HG02973 (cell line): Measurements from ENCODE around the gene PHF11.

Experiments used
- ATAC-seq: cut with Tn5 transposase; IDR thresholded peaks from one replicate; pipeline ENCODE4 v1.9.1; 2021; ENCODE audit warnings: moderate library complexity; ENCODE audit not compliant: unreplicated experiment

PHF11 gene

DNA sequence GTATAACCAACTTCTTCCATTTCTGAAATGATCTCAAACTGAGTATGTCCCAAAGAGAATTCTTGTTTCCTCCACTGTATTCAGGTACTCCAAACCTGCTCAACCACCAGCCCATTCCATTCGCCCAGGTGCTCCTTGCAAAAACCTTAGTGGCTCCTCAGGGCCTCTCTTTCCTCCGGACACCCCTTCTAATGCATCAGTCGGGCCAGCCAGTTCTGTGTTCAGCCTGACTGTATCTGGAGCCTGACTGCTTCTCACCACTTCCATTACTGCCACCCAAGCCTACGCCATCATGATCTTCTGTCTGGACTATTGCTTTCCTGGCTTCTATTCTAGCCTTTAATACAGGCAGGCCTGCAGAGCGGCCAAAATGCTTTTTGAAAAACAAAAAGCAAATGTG, 1.5 kb downstream of the PHF11 start:
- ATAC-seq, result no peak

DNA sequence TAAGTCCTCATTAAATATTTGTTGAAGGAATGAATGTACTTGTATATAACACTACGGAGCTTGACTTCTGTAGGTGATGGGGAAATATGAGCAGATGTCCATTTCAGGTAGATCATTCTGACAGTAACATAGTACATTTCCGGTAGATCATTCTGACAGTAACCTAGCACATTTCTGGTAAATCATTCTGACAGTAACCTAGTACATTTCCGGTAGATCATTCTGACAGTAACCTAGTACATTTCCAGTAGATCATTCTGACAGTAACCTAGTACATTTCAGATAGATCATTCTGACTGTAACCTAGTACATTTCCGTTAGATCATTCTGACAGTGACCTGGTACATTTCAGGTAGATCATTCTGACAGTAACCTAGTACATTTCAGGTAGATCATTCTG, 2.5 kb downstream of the PHF11 start:
- ATAC-seq, result no peak

DNA sequence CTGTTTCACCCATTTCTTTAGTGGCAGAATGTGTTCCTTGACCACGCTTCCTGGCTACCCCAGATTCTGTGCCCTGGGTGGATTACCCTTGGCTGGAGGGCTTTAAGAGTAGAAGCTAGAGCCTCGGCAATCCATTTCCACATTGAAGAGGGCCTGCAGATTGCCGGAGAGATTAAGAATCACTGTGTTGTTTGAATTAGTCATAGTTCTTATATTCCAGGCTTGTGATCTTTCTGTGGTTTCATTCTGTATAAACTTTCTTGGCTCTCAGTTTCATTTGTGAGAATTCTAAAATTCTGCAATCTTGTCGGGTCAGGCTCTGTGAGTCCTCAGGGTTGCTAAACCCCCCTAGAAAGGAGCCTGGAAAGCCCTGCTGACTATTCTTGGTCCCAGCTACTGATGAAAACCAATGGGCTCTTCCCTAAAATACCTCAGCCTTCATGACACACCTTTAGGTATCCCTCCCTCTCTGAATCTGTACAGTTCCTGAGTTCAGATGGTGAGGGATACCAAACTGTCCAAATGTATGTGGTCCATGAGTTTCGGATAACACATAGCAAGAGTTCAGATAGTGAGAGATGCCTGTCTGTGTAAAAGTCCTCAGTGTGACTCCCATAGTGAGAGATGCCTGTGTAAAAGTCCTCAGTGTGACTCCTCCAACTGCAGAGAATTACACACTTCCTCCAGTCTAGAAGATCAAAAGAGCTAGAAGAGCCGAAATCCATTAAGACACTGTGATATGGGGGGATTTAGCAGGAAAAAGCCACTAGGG, 4.3 kb downstream of the PHF11 start:
- ATAC-seq, result no peak

DNA sequence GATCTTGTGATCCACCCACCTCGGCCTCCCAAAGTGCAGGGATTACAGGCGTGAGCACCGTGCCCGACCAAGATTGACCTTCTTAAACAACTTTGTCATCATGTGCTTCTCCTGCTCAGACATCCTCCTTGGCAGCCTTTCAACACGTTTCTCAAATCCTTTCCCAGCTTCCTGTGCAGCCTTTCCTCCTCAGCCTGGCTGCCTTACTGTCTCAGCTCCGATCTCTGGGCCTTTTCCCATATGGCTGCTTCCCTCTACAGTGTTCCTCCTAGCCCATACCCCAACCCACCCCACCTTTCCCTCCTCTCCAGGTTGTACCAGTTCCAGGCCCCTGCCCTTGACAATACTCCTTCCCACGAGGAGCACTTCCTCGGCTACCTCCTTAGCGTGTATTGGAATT, 7.2 kb downstream of the PHF11 start:
- ATAC-seq, result no peak

DNA sequence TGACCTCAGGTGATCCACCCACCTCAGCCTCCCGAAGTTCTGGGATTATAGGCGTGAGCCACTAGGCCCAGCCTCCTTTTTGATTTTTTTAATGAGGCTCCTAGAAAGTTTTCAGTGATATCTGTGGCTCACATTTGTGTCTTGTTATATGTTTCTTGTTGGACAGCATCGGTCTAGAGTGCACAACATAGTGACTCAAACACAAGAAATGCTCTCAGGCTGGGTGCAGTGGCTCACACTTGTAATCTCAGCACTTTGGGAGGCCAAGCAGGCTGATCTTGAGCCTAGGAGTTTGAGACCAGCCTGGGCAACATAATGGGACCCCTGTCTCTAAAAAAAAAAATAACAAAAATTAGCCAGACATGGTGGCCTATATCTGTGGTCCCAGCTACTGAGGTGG, 8.2 kb downstream of the PHF11 start:
- no peak for ATAC-seq

DNA sequence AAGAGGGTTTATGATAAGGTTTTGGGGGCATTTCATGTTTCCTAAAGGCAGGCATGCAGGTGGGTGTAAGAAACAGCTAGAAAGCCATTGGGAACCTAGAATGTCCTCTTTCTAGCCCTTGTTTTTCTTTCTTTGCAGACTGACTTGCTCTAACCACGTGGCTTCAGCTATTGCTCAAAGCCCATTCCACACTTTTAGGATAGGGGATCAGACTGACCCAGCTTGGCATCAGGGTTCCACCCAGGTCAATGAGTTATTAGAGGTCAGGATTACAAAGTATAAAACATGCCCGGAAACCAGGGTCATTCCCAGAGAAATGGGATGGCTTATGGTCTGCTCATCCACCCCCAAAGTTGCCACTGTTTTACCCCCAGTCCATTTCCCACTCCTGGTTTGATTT, 16.8 kb downstream of the PHF11 start:
- no peak for ATAC-seq

DNA sequence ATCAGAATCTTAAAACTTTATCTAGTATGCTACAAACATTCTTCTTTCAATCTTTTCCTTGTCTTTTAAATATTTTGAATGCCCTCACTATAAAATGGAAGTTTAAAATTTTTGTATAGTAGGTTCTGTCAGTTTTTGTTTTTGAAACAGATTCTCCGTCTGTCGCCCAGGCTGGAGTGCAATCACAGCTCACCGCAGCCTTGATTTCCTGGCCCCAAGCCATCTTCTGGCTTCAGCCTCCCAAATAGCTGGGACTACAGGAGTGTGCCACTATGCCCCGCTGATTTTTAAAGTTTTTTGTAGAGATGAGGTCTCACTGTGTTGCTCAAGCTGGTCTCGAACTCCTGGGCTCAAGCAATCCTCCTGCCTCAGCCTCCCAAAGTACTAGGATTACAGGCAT, 20.7 kb downstream of the PHF11 start:
- no peak for ATAC-seq

DNA sequence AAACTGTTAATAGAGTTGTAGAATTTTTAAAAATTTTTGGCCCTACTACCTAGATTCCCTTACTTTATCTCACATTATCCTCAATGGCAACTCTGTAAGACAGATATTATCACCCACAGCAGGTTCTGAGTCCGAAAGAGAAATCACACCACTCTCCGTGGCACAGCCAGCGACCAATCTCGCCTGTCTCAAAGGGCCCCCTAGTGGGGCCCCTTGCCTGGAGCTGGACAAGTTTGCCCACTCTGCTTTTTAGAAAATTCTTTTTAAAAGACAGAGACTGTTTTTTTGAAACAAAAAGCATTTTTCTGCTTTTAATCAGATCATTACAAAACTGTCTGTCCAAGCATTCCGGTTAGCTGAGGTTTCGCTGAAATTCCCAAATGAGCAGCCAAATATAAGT, 21.7 kb downstream of the PHF11 start:
- ATAC-seq, result no peak

DNA sequence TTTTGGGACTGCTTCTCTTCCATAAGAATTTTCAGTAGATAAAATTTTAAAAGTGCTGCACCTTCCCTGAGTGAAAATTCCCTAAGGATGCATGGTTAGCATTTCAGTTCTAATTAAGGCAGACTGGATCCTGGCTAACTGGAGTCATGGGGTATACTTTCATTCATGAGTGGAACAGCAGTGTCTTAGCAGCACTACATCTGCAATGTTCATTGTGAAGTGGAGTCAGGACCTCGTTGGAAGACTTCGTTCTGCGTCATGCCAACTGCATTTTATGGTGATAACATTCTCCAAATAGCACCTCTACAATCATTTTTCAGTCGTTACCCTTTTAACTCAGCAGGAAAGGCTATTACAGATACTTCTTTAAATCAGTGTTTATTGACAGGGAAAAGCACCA, 25.5 kb downstream of the PHF11 start:
- no peak for ATAC-seq

DNA sequence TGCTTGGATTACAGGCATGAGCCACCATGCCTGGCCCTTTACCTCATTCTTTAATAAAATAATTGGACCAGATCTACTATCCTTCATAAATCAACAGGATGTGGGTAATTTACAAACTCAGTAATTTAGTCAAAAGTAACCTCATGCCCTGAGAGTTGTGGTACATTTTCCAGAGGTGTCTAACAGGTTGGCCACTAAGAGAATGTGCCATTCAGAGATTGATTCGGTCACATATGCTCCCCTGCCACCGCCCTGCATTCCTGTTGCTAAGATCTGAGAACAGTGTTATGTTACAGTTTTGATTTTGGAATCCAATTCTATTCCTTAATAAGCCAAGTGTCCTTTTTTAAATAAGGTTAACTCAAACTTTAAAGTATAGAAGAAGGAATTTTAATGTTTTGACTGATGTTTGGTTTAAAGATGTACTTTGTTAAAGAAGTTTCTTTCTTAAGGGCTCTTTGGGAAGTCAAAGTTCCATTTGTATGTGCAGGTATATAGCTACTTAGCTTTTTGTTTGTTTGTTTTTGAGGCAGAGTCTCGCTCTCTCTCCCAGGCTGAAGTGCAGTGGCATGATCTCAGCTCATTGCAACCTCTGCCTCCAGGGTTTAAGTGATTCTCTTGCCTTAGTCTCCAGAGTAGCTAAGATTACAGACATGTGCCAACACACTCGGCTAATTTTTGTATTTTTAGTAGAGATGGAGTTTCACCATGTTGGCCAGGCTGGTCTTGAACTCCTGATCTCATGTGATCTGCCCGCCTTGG, 29.2 kb downstream of the PHF11 start:
- no peak for ATAC-seq

DNA sequence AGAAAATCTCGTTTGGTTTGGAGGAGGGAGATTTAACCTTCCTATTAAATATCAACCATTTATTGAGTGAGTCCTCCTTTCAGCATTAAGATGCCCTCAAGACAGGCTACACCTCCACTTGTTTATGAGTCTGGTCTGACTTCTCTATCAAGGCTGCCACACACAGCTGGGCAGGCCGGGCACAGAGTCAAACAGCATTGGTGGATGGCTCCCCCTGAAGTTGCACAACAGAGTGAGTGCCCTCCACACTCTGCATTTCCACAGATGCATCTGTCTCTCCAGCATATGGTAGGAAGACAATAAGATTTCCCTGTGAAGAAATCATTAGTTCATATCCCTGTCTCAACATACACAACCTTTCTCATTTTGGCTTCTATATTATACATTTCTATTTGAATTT, 31.4 kb downstream of the PHF11 start:
- ATAC-seq, result no peak

DNA sequence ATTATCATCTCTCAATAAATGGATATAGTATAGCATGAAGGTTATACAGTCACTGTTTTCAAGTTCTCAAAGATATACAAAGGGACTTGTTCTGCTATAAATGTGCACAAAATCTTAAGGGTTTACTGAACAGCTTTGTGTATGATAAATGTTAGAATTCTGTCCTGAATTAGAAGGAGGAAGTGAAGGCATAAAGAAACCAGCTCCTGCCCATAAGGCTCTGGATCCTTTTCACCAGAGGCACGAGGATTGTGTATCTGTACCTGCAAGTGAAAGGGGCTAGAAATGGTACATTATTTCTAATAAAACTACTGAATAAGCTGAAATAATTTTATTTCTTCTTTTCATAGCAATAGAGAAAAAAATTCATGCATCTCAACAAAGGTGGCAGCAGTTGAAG, 32.4 kb downstream of the PHF11 start:
- no peak for ATAC-seq

DNA sequence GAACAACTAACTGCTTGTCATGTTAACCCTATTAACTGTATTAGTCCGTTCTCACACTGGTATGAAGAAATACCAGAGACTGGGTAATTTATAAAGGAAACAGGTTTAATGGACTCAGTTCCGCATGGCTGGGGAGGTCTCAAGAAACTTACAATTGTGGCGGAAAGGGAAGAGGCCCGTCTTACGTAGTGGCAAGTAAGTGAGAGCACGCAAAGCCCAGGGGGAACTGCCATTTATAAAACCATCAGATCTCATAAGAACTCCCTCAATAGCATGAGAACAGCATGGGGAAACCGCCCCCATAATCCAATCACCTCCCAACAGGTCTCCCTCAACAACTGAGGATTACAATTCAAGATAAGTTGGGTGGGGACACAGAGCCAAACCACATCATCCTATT, 34.7 kb downstream of the PHF11 start:
- ATAC-seq, result peak; percentile 52

DNA sequence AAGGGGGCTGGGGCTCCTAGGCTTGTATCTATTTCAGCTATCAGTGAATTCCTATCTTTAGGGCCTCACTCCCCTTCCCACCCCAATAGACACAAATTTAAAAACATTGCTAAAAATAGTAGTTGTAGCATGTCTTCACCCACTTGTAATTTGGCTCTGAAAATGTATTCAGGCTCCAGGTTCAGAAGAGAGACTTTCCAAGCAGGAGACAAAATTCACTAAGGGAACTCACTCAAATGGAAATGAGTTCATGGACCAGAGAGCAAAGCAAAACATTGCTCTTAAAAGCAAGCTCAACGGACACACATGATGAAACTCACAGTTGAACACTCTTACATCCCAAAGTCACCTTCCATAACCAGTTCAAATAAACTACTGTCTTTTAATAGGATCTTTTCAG, 36.8 kb downstream of the PHF11 start:
- ATAC-seq, result no peak

DNA sequence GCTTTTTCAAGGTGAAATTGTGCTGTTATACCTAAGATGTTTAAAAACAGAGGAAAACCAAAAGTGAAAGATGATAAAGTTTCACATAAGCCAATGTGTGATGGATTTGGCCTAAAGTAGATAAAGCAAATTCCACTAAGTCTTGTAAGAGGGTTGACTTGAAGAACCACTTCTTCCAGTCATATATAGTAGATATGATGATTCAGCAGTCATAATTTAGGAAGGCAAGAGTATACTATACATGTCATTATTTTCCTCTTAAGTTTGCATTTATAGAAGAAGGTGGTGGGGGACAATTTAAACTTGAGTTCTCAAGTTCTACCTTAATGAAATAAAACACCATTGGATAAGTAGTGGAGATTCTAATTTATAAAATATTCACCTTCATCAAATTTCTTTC, 37.3 kb downstream of the PHF11 start:
- no peak for ATAC-seq

DNA sequence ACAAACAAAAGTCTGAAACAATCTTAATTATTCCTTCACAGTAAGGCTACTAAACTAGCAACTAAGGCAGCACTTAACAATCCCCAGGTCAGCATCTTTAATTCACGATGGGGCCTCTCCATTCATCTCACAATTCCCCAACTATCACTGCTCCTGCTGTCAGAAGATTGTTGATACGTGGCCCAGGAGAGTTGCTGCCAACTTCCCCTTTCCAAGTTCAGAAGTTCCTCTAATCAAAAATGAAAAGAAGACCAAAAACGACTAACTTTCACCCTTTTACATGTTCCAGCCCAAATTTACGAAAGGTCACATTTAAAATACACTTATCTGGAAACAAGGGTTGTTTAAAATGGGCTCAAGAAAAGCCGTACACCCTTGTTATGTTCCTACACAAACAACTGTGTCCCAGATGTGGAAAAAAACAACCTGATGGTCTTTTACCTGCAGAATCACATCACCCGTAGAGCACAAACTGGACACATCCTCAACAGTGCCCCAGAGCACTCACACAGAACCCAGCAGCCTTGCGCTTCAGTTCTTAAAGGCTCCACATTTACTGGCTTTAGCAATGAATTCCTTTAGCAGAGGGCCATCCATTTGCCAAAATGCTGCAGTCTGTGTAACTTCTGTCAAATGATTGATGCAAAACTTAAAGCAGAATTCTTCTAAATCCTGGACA, 38.0 kb downstream of the PHF11 start:
- ATAC-seq, result no peak

DNA sequence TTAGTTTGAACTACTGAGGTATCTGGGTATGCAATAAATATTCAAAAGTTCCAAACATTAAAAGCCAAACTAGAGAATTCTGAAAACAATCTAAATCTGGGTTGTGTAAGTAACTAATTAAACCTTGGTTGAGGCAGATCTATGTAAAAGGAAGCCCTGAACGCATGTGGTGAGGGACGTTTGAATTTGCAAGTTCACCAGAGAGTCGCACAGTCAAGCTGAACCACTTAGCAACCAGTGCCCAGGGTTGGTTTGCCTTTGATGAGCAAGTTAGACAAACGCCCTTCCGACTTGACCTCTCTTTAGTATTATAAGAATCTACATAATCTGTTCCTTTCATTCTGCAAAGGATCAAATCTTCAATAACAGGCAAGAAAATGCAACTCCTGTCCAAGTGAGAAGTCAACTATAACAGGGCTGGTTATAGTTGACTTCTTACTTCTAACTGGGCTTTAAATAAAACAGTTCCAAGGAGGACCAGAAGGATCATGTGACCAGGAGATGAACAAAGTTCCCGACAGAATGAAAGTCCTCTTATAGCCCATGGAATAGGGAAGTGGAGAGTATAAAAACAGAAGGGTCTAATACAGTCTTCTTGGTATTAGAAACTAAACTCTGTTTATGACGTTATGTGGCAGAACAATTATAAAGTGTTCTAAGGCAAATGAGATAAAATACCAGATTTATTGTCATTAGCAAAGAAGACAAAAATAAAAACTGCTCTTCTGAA, 40.6 kb downstream of the PHF11 start:
- no peak for ATAC-seq

DNA sequence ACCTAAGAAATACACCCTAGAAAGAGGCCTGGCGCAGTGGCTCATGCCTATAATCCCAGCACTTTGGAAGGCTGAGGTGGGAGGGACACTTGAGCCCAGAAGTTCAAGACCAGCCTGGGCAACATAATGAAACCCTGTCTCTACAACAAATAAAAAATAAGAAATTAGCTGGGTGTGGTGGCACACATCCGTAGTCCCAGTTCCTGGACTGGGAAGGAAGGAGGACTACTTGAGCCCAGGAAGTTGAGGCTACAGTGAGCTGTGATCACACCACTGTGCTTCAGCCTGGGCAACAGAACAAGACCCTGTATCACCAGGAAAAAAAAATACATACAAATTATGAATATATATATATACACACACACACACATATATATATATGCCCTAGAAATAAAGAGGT, 42.7 kb downstream of the PHF11 start:
- no peak for ATAC-seq

DNA sequence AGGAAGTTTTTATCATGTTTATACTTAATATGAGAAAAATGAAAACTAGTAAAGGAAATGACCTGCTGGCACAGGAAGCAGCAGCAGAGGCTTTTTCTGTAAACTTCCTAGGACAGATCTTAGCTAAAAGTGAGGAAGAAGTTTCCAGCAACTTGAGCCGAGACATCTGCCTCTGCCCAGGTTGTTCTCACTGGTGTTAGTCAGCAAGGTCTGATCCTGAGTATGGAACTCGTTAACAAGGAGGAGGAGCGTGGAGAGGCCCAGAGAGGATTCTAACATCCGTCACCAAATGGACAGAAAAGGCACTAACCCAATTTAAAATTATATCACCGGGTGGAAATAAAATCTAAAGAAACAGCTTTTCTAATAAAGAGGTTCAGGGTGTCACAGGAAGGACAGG, 43.6 kb downstream of the PHF11 start:
- ATAC-seq, result no peak

DNA sequence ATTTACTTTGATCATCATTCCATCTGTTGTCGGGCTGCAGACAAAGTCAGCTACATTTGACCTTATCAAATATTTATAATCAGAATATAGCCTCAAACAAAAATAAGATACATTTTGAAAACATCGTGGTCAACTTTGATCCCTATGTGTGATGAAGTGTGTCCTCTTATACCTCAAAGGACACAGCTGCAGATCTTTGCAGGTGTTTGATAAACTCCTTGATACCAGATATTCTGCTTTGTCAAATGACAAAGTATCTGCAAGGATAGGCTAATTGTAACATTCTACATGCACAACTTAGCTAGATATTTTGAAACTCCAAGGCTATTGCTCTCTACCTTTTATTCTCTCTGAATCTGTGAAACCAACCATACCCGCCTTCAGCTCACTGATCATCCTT, 44.0 kb downstream of the PHF11 start:
- no peak for ATAC-seq

DNA sequence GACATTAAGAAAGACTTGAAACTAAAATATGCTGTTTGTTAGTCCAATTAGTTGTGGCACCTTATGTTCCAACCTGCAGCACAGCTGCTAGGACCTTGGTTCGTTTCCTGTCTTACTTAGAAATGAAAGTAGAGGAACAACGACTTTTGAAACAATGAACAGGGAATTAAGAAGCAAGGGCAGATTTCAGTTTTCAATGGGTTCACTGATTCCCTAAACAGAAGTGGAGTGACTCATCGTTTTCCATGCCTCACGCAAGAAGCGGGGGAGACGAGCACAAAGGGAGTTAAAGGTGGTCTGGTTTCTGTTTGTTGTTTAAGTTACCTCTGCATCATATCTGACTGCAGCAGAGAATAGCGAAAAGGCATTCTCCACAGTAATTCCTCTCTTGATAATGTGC, 44.8 kb downstream of the PHF11 start:
- ATAC-seq, result no peak
